Choroid plexus epithelial cell (primary cell): Measurements from ENCODE around the gene EPHB1.

Experiments used
- DNase-seq: peaks from one replicate; pipeline ENCODE4 v3.0.0-alpha.2; 2010; ENCODE audit warnings: low read depth
- H3K4me3 ChIP-seq: 2 replicates; pipeline ENCODE4 v1.5.1; 2011; ENCODE audit warnings: low read depth, mild to moderate bottlenecking, control low read depth, low read length, moderate library complexity
- CTCF ChIP-seq: conservative IDR thresholded peaks from 2 replicates; pipeline ENCODE4 v1.5.1; 2011; ENCODE audit warnings: low read depth, mild to moderate bottlenecking, control low read depth, inconsistent platforms, low read length, moderate library complexity

Gene EPHB1

GRCh38 chr3:134932035-134932434 lies 137.0 kb downstream of the EPHB1 start:
- DNase-seq, result no peak
- H3K4me3 ChIP-seq, result no peak overlapping the region
- no peak for TF ChIP-seq CTCF

GRCh38 chr3:134933997-134934396 lies 138.9 kb downstream of the EPHB1 start:
- DNase-seq, result no peak
- TF ChIP-seq CTCF, result no peak
- no peak overlapping the region for H3K4me3 ChIP-seq

GRCh38 chr3:134934933-134935332 lies 139.9 kb downstream of the EPHB1 start:
- no peak for TF ChIP-seq CTCF
- H3K4me3 ChIP-seq, result no peak overlapping the region
- DNase-seq, result no peak

GRCh38 chr3:134937256-134938028 lies 142.4 kb downstream of the EPHB1 start:
- TF ChIP-seq CTCF, result no peak
- no peak for DNase-seq
- no peak overlapping the region for H3K4me3 ChIP-seq

GRCh38 chr3:134938029-134938525 lies 143.0 kb downstream of the EPHB1 start:
- no peak overlapping the region for H3K4me3 ChIP-seq
- no peak for TF ChIP-seq CTCF
- no peak for DNase-seq

GRCh38 chr3:134939978-134940377 lies 144.9 kb downstream of the EPHB1 start:
- DNase-seq, result no peak
- no peak for TF ChIP-seq CTCF
- H3K4me3 ChIP-seq, result no peak overlapping the region

- no peak for DNase-seq
- TF ChIP-seq CTCF, result no peak
- no peak overlapping the region for H3K4me3 ChIP-seq
These were observed 146.8 kb downstream of the EPHB1 start for GRCh38 chr3:134941820-134942219.
